Urinary bladder (tissue), 4 donors: Measurements from ENCODE around the gene BMP7. TPM values are rescaled to one million over a fixed set of nuclear protein-coding genes. Genes with fewer than 3 reads are reported as not detected.
"Not testable (repeated sequence)": the region's sequence is repeated elsewhere in the genome, so short reads cannot be mapped to it uniquely, and the experiment has no call there.

ENCODE experiments used
- DNase-seq: peaks from one replicate; pipeline ENCODE4 v3.0.0-alpha.2; 2015; ENCODE audit errors: extremely low spot score
- H3K27ac ChIP-seq: one replicate; pipeline ENCODE4 v1.5.1; 2013; ENCODE audit warnings: low read depth, mild to moderate bottlenecking, moderate library complexity
- H3K36me3 ChIP-seq: one replicate; pipeline ENCODE4 v1.6.1; 2013; ENCODE audit warnings: mild to moderate bottlenecking, moderate library complexity; ENCODE audit not compliant: insufficient read depth
- H3K4me1 ChIP-seq: one replicate; pipeline ENCODE4 v1.6.1; 2013; ENCODE audit warnings: mild to moderate bottlenecking, moderate library complexity; ENCODE audit not compliant: insufficient read depth
- H3K4me3 ChIP-seq: one replicate; pipeline ENCODE4 v1.5.1; 2013; ENCODE audit warnings: low read depth, low read length
- WGBS: extraction: QIAGEN DNeasy Blood & Tissue Kit; methylation state at CpG from one replicate; pipeline ENCODE4 v1.1.7; 2013; 5-methylcytosine and 5-hydroxymethylcytosine counted together
- polyA plus RNA-seq: library from polyadenylated mRNA; stranded (reverse); fragments of 200-250 nt; gene quantifications from one replicate; pipeline ENCODE4 v1.2.3, GENCODE V29; 2013
- total RNA-seq: library from RNA; depleted of rRNA; stranded (reverse); fragments of >200 nt; gene quantifications from one replicate; pipeline ENCODE4 v1.2.3, GENCODE V29; 2014
- donor health status: healthy with polysubstance abuse.
- donor health status: healthy.

BMP7 gene
- total and polyA plus RNA-seq, 2 donors: 8.5 to 12.1 TPM

DNA sequence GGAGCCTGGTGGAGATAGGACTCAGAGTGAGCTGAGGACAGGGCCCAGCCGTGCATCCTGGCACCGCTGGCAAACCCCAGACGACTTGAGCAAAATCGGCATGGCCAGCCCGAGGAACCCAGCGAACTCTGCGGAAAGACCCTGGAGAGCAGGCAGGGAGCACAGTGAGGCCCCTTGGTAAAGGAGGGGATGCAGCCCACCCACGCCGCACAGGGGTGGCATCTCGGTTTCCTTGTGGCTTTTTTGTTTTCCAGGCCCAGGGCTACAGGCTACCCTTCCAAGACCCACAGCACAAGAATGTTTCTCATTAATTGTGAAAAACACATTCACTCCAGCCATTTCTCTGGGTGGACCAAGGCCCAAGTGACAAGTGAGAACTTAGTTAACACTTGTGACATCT, 71.4 kb downstream of the BMP7 start:
- Histone ChIP-seq H3K4me3 (no peak overlapping the region), H3K27ac (no peak overlapping the region), H3K36me3 (no peaks in the 10 kb centered on the region), H3K4me1 (no peaks in the 10 kb centered on the region)
- 92% methylated on average over 10 of the region's 10 CpGs for WGBS
- DNase-seq: no peak

DNA sequence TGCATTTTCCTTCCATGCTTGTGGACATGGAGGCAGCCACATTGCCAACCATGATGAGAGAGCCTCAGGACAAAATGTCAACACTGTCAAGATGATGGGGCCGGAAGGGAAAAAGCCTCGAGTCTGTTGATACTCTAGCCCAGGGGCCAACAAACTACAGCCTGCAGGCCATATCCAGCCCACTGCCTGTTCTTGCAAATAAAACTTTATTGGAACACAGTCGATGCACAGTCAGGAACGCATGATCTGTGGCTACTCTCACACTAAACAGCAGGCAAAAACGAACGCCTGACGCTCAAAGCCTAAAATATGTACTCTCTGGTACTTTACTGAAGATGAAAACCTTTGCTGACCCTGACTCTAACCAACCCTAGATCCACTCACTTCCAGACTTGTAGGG, 72.3 kb downstream of the BMP7 start:
- Histone ChIP-seq H3K27ac (no peak overlapping the region), H3K4me1 (no peaks in the 10 kb centered on the region), H3K36me3 (no peaks in the 10 kb centered on the region), H3K4me3 (no peak overlapping the region)
- 92% methylated on average over 7 of the region's 7 CpGs for WGBS
- no peak for DNase-seq

DNA sequence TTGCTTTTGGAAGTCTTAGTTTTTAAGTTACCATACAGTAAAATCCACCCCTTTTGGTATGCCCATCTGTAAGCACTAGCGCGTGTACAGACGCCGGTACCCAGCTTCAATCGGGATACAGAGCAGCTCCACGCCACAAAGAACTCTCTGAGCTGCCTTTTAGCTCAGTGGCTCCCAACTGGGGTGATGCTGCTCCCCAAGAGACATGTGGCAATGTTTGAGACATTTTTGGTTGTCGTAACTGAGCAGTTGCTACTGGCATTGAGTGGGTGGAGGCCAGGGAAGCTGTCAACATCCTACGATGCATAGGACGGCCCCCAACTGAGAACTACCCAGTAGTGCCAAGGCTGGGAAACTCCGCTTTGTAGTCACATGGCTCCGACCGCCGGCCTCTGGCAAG, 73.3 kb downstream of the BMP7 start:
- Histone ChIP-seq H3K4me1 (no peaks in the 10 kb centered on the region), H3K4me3 (no peak overlapping the region), H3K36me3 (no peaks in the 10 kb centered on the region), H3K27ac (no peak overlapping the region)
- 89% methylated on average over 13 of the region's 13 CpGs for WGBS
- DNase-seq: no peak

DNA sequence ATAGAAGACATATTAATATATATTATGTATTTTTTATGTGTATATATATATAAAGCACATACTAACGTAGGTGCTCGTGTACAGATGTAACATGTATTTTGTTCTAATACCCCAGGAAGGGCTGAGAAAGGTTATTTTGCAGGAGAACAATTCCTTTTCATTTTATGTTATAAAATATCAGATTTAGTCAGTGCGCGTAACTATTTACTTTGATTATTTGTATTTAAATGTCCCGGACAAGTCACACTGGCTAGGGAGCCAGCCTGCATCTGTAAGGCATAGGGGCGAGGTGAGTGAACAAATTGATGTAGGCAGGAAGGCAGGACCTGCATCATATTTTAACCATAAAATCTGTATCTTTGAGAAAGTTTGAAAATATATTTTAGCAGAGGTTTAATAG, 74.1 kb downstream of the BMP7 start:
- no peak overlapping the region for H3K27ac ChIP-seq
- DNase-seq: no peak
- WGBS: 92% methylated on average over 6 of the region's 6 CpGs
- no peak overlapping the region for H3K4me3 ChIP-seq
- no peaks in the 10 kb centered on the region for H3K4me1 ChIP-seq
- H3K36me3 ChIP-seq: no peaks in the 10 kb centered on the region

DNA sequence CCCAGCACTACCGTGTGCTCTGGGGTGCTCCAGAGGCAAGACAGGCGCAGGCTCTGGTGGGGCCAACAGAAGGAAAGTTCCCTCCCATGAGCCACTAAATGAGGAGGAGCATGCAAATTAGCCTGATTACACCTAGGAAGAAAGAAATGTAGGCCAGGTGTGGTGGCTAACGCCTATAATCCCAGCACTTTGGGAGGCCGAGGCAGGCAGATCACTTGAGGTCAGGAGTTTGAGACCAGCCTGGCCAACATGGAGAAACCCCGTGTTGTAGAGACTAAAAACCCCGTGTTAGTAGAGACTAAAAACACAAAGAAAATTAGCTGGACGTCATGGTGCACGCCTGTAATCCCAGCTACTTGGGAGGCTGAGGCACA, 75.2 kb downstream of the BMP7 start:
- not testable (repeated sequence) for H3K4me3 ChIP-seq, H3K36me3 ChIP-seq, H3K4me1 ChIP-seq, DNase-seq, H3K27ac ChIP-seq
- WGBS: 93% methylated on average over 8 of the region's 8 CpGs

DNA sequence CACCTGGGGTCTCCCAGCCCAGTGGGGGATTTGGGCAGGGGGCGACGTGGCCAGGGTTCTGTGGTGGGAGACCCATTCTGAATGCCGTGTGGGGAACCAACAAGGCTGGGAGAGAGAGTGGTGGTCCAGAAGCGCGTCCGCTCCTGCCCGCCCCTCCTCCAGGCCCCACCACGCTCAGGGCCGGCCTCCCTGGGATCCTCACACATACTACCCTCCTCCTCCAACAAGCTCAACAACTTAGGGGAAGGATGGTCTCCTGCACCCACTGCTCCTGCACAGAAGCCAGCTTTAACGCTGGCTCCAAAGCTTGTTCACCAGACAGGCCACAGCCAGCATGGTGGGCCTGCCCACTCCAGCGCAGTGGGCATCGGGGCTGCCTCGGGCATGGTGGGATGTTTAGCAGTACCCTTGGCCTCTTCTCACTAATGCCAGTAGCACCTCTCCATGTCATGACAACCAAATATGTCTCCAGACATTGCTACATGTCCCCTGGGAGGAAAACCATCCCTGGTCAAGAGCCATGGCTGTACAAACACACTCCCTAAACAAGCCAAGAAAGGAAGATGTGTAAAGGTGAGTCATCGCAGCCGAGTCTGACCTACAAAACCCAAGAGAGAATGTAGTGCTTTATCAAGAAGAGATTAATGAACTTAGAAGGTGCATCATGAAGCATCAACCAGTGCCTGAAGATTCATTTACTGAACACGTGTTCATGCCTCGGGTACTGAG, 75.7 kb downstream of the BMP7 start:
- Histone ChIP-seq H3K36me3 (no peaks in the 10 kb centered on the region), H3K27ac (no peak overlapping the region), H3K4me1 (no peaks in the 10 kb centered on the region), H3K4me3 (no peak overlapping the region)
- no peak for DNase-seq
- 91% methylated on average over 17 of the region's 17 CpGs for WGBS

DNA sequence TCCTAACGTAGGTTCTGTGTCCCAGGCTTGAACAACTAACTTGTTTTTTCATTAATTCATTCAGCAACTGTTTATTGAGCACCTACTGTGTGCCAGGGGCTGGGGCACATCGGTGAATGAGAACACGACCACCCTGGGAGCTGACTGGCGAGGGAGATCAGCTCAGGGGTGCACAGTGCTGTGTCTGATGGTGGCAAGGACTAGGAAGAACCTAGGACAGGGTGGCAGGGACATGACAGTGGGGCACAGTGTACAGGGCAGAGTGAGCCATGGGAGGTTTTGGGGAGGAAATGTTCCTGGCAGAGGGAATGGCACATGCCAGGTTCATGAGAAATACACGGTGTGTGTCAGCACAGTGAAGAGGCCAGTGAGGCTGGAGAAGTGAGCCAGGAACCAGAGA, 76.7 kb downstream of the BMP7 start:
- no peak overlapping the region for H3K27ac ChIP-seq
- WGBS: 89% methylated on average over 5 of the region's 5 CpGs
- no peak for DNase-seq

DNA sequence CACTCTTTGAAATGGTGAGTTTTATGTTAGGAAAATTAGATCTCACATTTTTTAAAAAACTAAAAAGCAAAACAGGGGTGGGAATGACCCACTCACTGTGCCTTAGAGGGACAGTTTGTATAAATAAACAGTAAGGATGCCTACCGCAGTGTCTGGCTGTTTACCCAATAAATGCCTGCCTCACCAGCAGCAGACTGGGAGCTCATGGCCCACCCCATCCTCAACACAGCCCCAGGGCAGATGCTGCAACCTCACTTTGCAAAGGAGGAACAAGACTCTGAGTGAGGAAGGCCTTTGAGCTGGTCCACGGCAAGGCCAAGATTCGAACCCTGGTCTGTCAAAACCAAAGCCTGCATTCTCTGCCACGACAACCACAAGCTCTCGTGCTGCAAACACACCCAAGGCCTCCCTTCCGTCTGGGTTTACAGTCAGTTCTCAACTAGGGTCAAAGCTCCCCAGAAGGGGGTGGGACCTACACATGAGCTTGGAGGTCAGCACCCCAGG, 77.8 kb downstream of the BMP7 start:
- Histone ChIP-seq H3K36me3 (no peaks in the 10 kb centered on the region), H3K4me3 (no peak overlapping the region), H3K27ac (no peak overlapping the region), H3K4me1 (no peaks in the 10 kb centered on the region)
- no peak for DNase-seq
- 77% methylated on average over 6 of the region's 6 CpGs for WGBS

More for the DNA sequence above, 76.7 kb downstream of the BMP7 start:
- H3K4me3 ChIP-seq: no peak overlapping the region
- no peaks in the 10 kb centered on the region for H3K36me3 ChIP-seq
- no peaks in the 10 kb centered on the region for H3K4me1 ChIP-seq

DNA sequence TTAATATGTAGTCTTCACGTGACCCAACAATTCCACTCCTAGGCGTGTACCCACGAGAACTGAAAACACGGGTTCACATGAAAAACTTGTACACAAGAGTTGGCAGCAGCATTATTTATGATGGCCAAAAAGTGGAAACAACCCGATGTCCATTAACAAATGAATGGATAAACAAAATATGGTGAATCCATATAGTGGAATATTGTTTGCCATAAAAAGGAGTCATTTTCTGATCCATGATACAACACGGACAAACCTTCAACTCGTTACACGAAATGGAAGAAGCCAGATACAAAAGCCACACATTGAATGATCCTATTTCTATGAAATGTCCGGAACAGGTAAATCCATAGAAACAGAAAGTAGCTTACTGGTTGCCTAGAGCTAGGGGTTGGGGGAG, 78.4 kb downstream of the BMP7 start:
- no peaks in the 10 kb centered on the region for H3K36me3 ChIP-seq
- H3K27ac ChIP-seq: no peak overlapping the region
- 79% methylated on average over 9 of the region's 9 CpGs for WGBS
- DNase-seq: no peak
- H3K4me1 ChIP-seq: no peaks in the 10 kb centered on the region
- H3K4me3 ChIP-seq: no peak overlapping the region

DNA sequence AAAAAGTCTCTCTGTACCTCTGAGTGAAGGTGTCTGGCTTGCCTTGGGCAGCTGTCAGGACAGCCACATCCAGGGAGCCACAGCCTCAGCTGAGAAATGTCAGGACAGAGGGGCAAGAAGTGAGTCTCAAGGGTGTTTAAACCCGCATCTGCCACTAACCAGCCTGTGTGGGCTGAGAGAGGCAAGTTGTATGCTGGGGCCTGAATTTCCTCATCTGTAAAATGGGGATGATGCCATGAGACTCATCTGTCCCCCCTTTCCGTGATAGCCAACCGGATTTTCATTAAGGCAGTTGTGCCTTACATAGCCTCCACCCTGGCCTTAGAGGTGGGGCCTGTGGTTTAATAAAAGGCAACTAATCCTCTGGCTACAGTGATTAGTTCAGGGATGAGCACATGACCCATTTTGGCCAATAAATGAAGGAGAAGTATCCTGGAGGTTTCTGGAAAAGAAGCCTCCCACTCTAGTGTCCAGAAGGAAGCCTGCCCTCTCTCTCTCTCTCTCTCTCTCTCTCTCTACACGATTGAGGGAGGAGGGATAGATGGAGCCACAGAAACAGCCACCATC, 79.3 kb downstream of the BMP7 start:
- H3K4me1 ChIP-seq: no peaks in the 10 kb centered on the region
- WGBS: 88% methylated on average over 4 of the region's 4 CpGs
- no peak overlapping the region for H3K27ac ChIP-seq
- no peak for DNase-seq
- H3K4me3 ChIP-seq: no peak overlapping the region
- no peaks in the 10 kb centered on the region for H3K36me3 ChIP-seq

DNA sequence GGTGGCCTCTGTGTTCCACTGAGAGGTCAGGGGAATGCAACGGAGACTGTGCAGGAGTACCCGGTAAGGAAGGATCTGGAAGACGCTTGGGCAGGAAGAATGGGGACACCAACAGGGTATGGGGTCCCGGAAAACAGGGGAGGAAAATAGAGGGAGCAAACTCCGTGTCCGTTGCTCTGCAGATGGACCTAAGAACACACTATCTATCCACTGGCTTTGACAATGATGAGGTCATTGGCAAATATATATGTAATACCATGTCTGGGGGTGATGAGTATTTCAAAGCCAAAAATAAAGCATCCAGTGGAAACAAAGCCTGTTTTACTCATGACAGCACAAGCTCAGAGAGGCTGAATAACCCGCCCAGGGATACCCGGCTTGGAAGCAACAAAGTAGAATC, 80.2 kb downstream of the BMP7 start:
- Histone ChIP-seq H3K4me1 (no peaks in the 10 kb centered on the region), H3K4me3 (no peak overlapping the region), H3K27ac (no peak overlapping the region), H3K36me3 (no peaks in the 10 kb centered on the region)
- no peak for DNase-seq
- 85% methylated on average over 8 of the region's 8 CpGs for WGBS

DNA sequence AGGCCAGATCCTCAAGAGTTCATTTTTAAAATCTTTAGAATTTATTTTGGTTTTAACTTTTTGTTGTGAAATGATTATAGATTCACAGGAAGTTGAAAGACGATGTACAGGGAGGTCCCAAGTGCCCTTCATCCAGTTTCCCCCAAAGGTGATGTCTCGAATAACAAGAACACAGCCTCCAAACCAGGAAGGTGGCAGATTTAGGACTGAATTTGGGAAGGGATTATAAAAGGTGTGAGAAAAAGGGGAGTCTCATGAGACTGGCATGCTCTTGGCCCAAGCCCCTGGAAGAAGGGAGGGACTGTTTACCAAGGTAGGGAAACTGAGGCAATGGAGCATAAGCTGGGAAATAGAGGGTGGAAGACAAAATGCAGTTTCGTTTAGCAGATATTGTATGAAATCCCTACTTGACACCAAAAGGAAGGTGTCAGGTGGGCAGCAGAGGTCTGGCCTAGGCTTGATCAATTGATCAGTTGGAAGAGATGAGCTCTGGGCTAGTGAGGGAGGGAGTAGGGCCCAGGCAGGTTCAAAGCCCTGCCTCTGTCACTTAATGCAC, 81.2 kb downstream of the BMP7 start:
- H3K27ac ChIP-seq: no peak overlapping the region

DNA sequence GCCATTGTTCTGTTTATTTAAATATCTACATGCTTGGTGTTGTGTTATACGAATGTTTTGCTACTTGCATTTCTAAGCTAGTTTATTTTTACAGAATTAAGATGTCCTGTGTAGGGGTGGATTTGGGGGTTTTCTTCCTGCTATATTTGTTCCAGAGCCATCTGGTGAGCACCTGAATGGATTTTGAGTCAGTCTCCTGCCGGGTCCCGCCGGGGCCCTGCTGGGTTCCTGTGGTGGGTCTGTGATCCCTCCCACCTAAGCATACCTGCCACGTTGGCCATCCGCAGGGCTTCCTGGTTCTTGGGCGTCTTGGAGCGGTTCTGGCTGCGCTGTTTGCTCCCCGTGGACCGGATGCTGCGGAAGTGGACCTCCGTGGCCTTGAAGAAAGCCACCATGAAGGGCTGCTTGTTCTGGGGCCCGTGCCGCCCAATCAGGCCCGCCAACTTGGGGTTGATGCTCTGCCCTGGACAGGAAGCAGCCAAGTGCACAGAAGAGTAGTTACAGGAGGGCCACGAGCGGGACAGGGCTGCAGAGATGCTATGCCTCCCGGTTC, 82.9 kb downstream of the BMP7 start:
- 89% methylated on average over 19 of the region's 19 CpGs for WGBS
- Histone ChIP-seq H3K4me1 (no peaks in the 10 kb centered on the region), H3K4me3 (no peak overlapping the region), H3K36me3 (no peaks in the 10 kb centered on the region), H3K27ac (no peak overlapping the region)
- no peak for DNase-seq

More for the DNA sequence above, 81.2 kb downstream of the BMP7 start:
- no peaks in the 10 kb centered on the region for H3K4me1 ChIP-seq
- H3K36me3 ChIP-seq: no peaks in the 10 kb centered on the region
- DNase-seq: no peak
- WGBS: 90% methylated on average over 3 of the region's 3 CpGs
- no peak overlapping the region for H3K4me3 ChIP-seq

DNA sequence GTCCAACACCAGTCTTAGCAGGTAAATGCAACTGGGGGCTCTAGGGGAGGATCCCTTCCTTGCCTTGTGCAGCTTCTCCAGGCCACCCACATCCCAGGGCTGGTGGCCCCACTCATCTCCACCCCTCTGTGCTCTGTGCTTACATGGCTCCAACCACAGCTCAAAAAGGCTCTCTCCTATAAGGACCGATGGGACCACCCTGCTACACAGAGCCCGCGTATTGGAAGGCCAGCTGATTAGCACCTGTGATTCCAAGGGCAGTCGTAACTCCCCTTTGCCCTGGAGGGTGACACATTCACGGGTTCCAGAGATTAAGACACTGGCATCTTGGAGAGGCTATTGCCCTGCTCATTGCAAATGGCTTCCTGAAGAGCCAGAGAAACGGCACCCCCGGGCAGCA, 84.8 kb downstream of the BMP7 start:
- H3K27ac ChIP-seq: no peak overlapping the region
- no peaks in the 10 kb centered on the region for H3K36me3 ChIP-seq
- no peaks in the 10 kb centered on the region for H3K4me1 ChIP-seq
- no peak for DNase-seq
- H3K4me3 ChIP-seq: no peak overlapping the region
- 60% methylated on average over 7 of the region's 7 CpGs for WGBS
